K562 (cell line): Measurements from ENCODE around the gene DVL2. TPM values are rescaled to one million over a fixed set of nuclear protein-coding genes. Genes with fewer than 3 reads are reported as not detected.

Experiments used
- ATAC-seq: fragments of 200-7000 bp; cut with Tn5 transposase; 3 replicates; pipeline ENCODE4 v1.9.1; 2020; ENCODE audit warnings: moderate library complexity
- BruUV-seq: library from RNA; stranded (reverse); fragments of 400-500 nt; replicated peaks from 2 replicates; lab custom pipeline; 2021; lab: Mats Ljungman, UMichigan
- CTCF ChIA-PET: fragments of 300-600 bp; formaldehyde crosslinking; extraction: SDS; loops from one replicate; lab custom pipeline; 2021; ENCODE audit warnings: low intra/inter-chr PET ratio; lab: Yijun Ruan, JAX
- POLR2A ChIA-PET: fragments of 300-600, 350-650 bp; sonication (Branson Sonifier 250); formaldehyde crosslinking; extraction: SDS; loops from one replicate; lab custom pipeline; 2021; ENCODE audit warnings: antibody characterized with exemption, inconsistent platforms; lab: Yijun Ruan, JAX
- DNase-seq, 4 experiments: peaks; one replicate each; pipeline versions ENCODE4 v3.0.0 to v3.0.0-alpha.2; 2011 to 2018; ENCODE audit warnings: low spot score in 3 of 4, mixed read lengths in 3 of 4; ENCODE audit errors: extremely low read depth in 1 of 4
- FAIRE-seq: peaks from 2 replicates; lab custom pipeline; 2011; peaks lifted over from hg19 to GRCh38; lab: Jason Lieb, UNC
- H2AFZ ChIP-seq: 2 replicates; pipeline ENCODE4 v1.6.0; 2011; ENCODE audit warnings: low read depth, low read length, control low read depth, inconsistent platforms
- H3K27ac ChIP-seq: fragments of 200-600 bp; 3 replicates; pipeline ENCODE4 v1.8.0; 2011; ENCODE audit warnings: low read depth, mild to moderate bottlenecking, control low read depth, inconsistent platforms, low read length, moderate library complexity, mixed read lengths; ENCODE audit errors: extremely low read depth
- H3K27me3 ChIP-seq, 2 experiments: fragments of 300-600 bp in 1 of 2; 2 replicates in 1 of 2; 3 replicates in 1 of 2; pipeline versions ENCODE4 v1.6.0 to v1.8.0; 2011; ENCODE audit warnings: inconsistent platforms in 2 of 2, low read length in 2 of 2, mild to moderate bottlenecking in 1 of 2, mixed read lengths in 1 of 2, moderate library complexity in 1 of 2; ENCODE audit not compliant: control insufficient read depth in 2 of 2, insufficient read depth in 2 of 2
- H3K36me3 ChIP-seq: fragments of 300-600 bp; 3 replicates; pipeline ENCODE4 v1.8.0; 2011; ENCODE audit warnings: mild to moderate bottlenecking, low read length, inconsistent platforms; ENCODE audit not compliant: control insufficient read depth, insufficient read depth
- H3K4me1 ChIP-seq, 2 experiments: fragments of 200-600 bp in 1 of 2; replicated peaks in 1 of 2; 2 replicates in 1 of 2; 3 replicates in 1 of 2; pipeline versions ENCODE4 v1.5.1 to v1.8.0; 2011; ENCODE audit warnings: inconsistent platforms in 2 of 2, low read length in 2 of 2, mild to moderate bottlenecking in 1 of 2, mixed read lengths in 1 of 2, moderate library complexity in 1 of 2; ENCODE audit not compliant: control insufficient read depth in 2 of 2, insufficient read depth in 2 of 2
- H3K4me2 ChIP-seq: 2 replicates; pipeline ENCODE4 v1.6.1; 2011; ENCODE audit warnings: low read length, control low read depth, inconsistent platforms, mixed read lengths; ENCODE audit not compliant: insufficient read depth
- H3K4me3 ChIP-seq: fragments of 200-600 bp; sonication (generic), shearing (Covaris generic); 2 replicates; pipeline ENCODE4 v1.5.1; 2016; ENCODE audit warnings: control low read depth, inconsistent platforms
- H3K79me2 ChIP-seq: fragments of 200-600 bp; 3 replicates; pipeline ENCODE4 v1.8.0; 2011; ENCODE audit warnings: low read length, inconsistent platforms; ENCODE audit not compliant: control insufficient read depth, insufficient read depth
- H3K9ac ChIP-seq, 2 experiments: 2 replicates each; pipeline versions ENCODE4 v1.6.0 to v1.6.1; 2011; ENCODE audit warnings: low read depth in 2 of 2, low read length in 2 of 2, control low read depth in 1 of 2, inconsistent platforms in 1 of 2, mild to moderate bottlenecking in 1 of 2, mixed read lengths in 1 of 2; ENCODE audit not compliant: insufficient read depth in 1 of 2
- H3K9me1 ChIP-seq: one replicate; pipeline ENCODE4 v1.6.0; 2011; ENCODE audit warnings: inconsistent platforms, mild to moderate bottlenecking, low read length, moderate library complexity; ENCODE audit not compliant: control insufficient read depth, insufficient read depth
- H3K9me3 ChIP-seq: replicated peaks from 2 replicates; pipeline ENCODE4 v1.5.1; 2011; ENCODE audit warnings: low read depth, low read length, inconsistent platforms; ENCODE audit not compliant: control insufficient read depth, insufficient read depth
- H4K20me1 ChIP-seq: replicated peaks from 2 replicates; pipeline ENCODE4 v1.6.1; 2011; ENCODE audit warnings: low read length, inconsistent platforms, mixed read lengths; ENCODE audit not compliant: control insufficient read depth, insufficient read depth
- PRMT5 ChIP-seq: sonication (generic); formaldehyde crosslinking; IDR thresholded peaks from 2 replicates; pipeline ENCODE4 v1.5.0; 2020; ENCODE audit warnings: missing genetic modification reagents
- TAF15 ChIP-seq: fragments of 200-400 bp; formaldehyde crosslinking; IDR thresholded peaks from 2 replicates; pipeline ENCODE4 v1.6.1; 2017; ENCODE audit warnings: mild to moderate bottlenecking, low read depth, low read length, moderate library complexity
- TEAD4 ChIP-seq, 2 experiments: sonication (generic) in 1 of 2; formaldehyde crosslinking in 1 of 2; IDR thresholded peaks; 2 replicates each; pipeline versions ENCODE4 v1.6.1 to v1.8.0; 2012 to 2022; ENCODE audit warnings: borderline replicate concordance in 1 of 2, inconsistent platforms in 1 of 2, low read length in 1 of 2, mild to moderate bottlenecking in 1 of 2, missing genetic modification reagents in 1 of 2
- WGBS: fragments of 100-300 bp; shearing (Covaris generic); methylation state at CpG from one replicate; pipeline ENCODE4 v1.1.6; 2016; ENCODE audit warnings: low coverage, mixed read lengths; ENCODE audit not compliant: insufficient coverage; ENCODE audit errors: missing lambda C conversion rate; 5-methylcytosine and 5-hydroxymethylcytosine counted together
- in situ Hi-C: fragments of 300-500 bp; cut with MboI; formaldehyde crosslinking; loops from 4 replicates; pipeline ENCODE4 v1.15.0; 2018; ENCODE audit warnings: inconsistent platforms, mixed read lengths
- intact Hi-C: fragments of 100-400 bp; cut with micrococcal nuclease; formaldehyde crosslinking; loops from 2 replicates; pipeline ENCODE4 v1.14.2; 2022
- polyA plus RNA-seq, 8 experiments: library from polyadenylated mRNA; depleted of rRNA in 4 of 8; stranded (reverse) in 5 of 8; unstranded in 3 of 8; fragments of >200 nt; fragmentation: Nextera tagmentation in 2 of 8; fragmentation: Illumina TruSeq in 1 of 8; extraction: Ambion mirVana in 2 of 8; extraction: Trizol in 1 of 8; gene quantifications; 2 replicates each; pipeline versions ENCODE4 v1.2.1 to v1.2.3, GENCODE V29; 2011 to 2014; ENCODE audit warnings: inconsistent platforms in 1 of 8, missing spikeins in 1 of 8
- total RNA-seq, 7 experiments: library from RNA; depleted of rRNA in 6 of 7; stranded (reverse); fragments of >200 nt in 6 of 7; fragmentation: Illumina TruSeq in 2 of 7; extraction: Trizol in 2 of 7; gene quantifications; 2 replicates each; pipeline versions ENCODE4 v1.2.1 to v1.2.3, GENCODE V29; 2011 to 2021; ENCODE audit warnings: low replicate concordance in 1 of 7
- TF ChIP-seq, protein P1 (sequence below), 2 experiments: fragments of 450-650 bp in 1 of 2; sonication (generic) in 1 of 2; formaldehyde crosslinking in 1 of 2; IDR thresholded peaks; 2 replicates each; pipeline versions ENCODE4 v1.7.1 to v1.9.0; 2016 to 2022; ENCODE audit warnings: inconsistent platforms in 1 of 2, mild to moderate bottlenecking in 1 of 2, missing genetic modification reagents in 1 of 2
- TF ChIP-seq, protein P2 (sequence below), 2 experiments: fragments of 250-450 bp in 1 of 2; fragments of 450-650 bp in 1 of 2; sonication (Bioruptor Pico) in 1 of 2; IDR thresholded peaks; 2 replicates each; pipeline versions ENCODE4 v1.6.1 to v1.8.0; 2016 to 2021; ENCODE audit warnings: mild to moderate bottlenecking in 2 of 2, moderate library complexity in 2 of 2, missing compliant biosample characterization in 1 of 2, missing genetic modification characterization in 1 of 2
- TF ChIP-seq, protein P3 (sequence below): fragments of 250-450 bp; sonication (Bioruptor Pico); IDR thresholded peaks from 2 replicates; pipeline ENCODE4 v1.5.0; 2020; ENCODE audit warnings: mild to moderate bottlenecking

Gene DVL2
- total and polyA plus RNA-seq, 9 of the 15 experiments (the other 6 are each of a cell fraction or from before 2014, with no cell fraction given): 1.3 to 49.5 (median 24.3) TPM

DNA sequence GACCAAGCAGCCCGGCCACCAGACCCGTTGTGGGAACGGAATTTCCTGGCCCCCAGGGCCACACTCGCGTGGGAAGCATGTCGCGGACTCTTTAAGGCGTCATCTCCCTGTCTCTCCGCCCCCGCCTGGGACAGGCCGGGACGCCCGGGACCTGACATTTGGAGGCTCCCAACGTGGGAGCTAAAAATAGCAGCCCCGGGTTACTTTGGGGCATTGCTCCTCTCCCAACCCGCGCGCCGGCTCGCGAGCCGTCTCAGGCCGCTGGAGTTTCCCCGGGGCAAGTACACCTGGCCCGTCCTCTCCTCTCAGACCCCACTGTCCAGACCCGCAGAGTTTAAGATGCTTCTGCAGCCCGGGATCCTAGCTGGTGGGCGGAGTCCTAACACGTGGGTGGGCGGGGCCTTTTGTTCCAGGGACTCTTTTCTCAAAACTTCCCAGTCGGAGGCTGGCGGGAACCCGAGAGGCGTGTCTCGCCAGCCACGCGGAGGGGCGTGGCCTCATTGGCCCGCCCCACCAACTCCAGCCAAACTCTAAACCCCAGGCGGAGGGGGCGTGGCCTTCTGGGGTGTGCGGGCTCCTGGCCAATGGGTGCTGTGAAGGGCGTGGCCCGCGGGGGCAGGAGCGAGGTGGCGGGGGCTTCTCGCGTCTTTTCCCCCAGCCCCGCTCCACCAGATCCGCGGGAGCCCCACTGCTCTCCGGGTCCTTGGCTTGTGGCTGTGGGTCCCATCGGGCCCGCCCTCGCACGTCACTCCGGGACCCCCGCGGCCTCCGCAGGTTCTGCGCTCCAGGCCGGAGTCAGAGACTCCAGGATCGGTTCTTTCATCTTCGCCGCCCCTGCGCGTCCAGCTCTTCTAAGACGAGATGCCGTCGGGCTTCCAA, 47.0 kb upstream of the DVL2 start, which contains the start of gene SLC2A4:
Gene SLC2A4 (plus strand): TSS at position 645 of the 879 bp plus-strand sequence. CDS start 217 bp downstream, at position 862.
- Histone ChIP-seq H3K79me2 (no peaks in the 10 kb centered on the region; the same call in 2 of the 3 replicates), H3K9me1 (no peaks in the 10 kb centered on the region), H3K9ac (peak within 1 kb of the TSS; percentile 65 to 97), H3K4me1 (peaks cover 15 to 44% of the 10 kb centered on the region in 2 experiments; a peak in 4 of 5 replicates), H3K36me3 (0 out of 3 replicates have a peak, but pooled peaks cover 3% of the 10 kb centered on the region), H3K4me3 (peak within 1 kb of the TSS; percentile 65), H2AFZ (peak within 1 kb of the TSS; percentile 91), H3K27me3 (no peaks in the 10 kb centered on the region), H3K27ac (peak within 1 kb of the TSS; percentile 74), H3K4me2 (peak within 1 kb of the TSS; percentile 84), H3K9me3 (no peaks in the 10 kb centered on the region), H4K20me1 (no peaks in the 10 kb centered on the region; the same call in 1 of the 2 replicates)
- BruUV-seq: no TSS peak
- ATAC-seq (peak; percentile 90), FAIRE-seq (peak; percentile 94), DNase-seq (peak; percentile 96 to 98 (median 97))
- intact Hi-C loops: loop anchor here (2.0 to 5.0 kb wide), 2 partner anchors 44 to 63 kb away; partner anchors contain the start of gene PHF23
- WGBS: 0% methylated on average over 37 of the region's 71 CpGs
- in situ Hi-C loops: loop anchor here (5.0 kb wide), 1 partner anchor 61 kb away; no protein-coding TSS in a partner anchor
- CTCF ChIA-PET: interaction anchor here (2.1 to 2.3 kb wide), 2 partner anchors 15 to 64 kb away, joined by 19 to 32 read pairs; no protein-coding TSS in a partner anchor
- POLR2A ChIA-PET: interaction anchor here (0.6 to 1.8 kb wide), 6 partner anchors 13 to 875 kb away, joined by 3 to 6 read pairs (median 4); no protein-coding TSS in a partner anchor
- TF ChIP-seq, protein P1, sequence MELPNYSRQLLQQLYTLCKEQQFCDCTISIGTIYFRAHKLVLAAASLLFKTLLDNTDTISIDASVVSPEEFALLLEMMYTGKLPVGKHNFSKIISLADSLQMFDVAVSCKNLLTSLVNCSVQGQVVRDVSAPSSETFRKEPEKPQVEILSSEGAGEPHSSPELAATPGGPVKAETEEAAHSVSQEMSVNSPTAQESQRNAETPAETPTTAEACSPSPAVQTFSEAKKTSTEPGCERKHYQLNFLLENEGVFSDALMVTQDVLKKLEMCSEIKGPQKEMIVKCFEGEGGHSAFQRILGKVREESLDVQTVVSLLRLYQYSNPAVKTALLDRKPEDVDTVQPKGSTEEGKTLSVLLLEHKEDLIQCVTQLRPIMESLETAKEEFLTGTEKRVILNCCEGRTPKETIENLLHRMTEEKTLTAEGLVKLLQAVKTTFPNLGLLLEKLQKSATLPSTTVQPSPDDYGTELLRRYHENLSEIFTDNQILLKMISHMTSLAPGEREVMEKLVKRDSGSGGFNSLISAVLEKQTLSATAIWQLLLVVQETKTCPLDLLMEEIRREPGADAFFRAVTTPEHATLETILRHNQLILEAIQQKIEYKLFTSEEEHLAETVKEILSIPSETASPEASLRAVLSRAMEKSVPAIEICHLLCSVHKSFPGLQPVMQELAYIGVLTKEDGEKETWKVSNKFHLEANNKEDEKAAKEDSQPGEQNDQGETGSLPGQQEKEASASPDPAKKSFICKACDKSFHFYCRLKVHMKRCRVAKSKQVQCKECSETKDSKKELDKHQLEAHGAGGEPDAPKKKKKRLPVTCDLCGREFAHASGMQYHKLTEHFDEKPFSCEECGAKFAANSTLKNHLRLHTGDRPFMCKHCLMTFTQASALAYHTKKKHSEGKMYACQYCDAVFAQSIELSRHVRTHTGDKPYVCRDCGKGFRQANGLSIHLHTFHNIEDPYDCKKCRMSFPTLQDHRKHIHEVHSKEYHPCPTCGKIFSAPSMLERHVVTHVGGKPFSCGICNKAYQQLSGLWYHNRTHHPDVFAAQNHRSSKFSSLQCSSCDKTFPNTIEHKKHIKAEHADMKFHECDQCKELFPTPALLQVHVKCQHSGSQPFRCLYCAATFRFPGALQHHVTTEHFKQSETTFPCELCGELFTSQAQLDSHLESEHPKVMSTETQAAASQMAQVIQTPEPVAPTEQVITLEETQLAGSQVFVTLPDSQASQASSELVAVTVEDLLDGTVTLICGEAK (IDR thresholded peaks at IDR 0.05): no peak
- TF ChIP-seq, protein P1 (CRISPR knock-in tag; IDR thresholded peaks at IDR 0.05): no peak
- TF ChIP-seq PRMT5 (CRISPR knock-in tag) (no peak), TEAD4 (IDR thresholded peaks at IDR 0.05; ENCODE audit: low read length) (no peak), TEAD4 (CRISPR knock-in tag; IDR thresholded peaks at IDR 0.05; ENCODE audit: borderline replicate concordance) (0 out of 2 replicates have a peak, but pooled peaks have one; percentile 17), TAF15 (no peak)
- TF ChIP-seq, protein P2, sequence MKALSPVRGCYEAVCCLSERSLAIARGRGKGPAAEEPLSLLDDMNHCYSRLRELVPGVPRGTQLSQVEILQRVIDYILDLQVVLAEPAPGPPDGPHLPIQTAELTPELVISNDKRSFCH (CRISPR knock-in tag; IDR thresholded peaks at IDR 0.05): no peak
- TF ChIP-seq, protein P2 (tag; IDR thresholded peaks at IDR 0.05): no peak
- TF ChIP-seq, protein P3, sequence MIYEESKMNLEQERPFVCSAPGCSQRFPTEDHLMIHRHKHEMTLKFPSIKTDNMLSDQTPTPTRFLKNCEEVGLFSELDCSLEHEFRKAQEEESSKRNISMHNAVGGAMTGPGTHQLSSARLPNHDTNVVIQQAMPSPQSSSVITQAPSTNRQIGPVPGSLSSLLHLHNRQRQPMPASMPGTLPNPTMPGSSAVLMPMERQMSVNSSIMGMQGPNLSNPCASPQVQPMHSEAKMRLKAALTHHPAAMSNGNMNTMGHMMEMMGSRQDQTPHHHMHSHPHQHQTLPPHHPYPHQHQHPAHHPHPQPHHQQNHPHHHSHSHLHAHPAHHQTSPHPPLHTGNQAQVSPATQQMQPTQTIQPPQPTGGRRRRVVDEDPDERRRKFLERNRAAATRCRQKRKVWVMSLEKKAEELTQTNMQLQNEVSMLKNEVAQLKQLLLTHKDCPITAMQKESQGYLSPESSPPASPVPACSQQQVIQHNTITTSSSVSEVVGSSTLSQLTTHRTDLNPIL (CRISPR knock-in tag): no peak
